Measurements from ENCODE around the gene PRKAR1B. TPM values are rescaled to one million over a fixed set of nuclear protein-coding genes. Genes with fewer than 3 reads are reported as not detected.

PRKAR1B gene
- total RNA-seq, 1 experiment from 2014 or later, result 14.1 TPM

DNA sequence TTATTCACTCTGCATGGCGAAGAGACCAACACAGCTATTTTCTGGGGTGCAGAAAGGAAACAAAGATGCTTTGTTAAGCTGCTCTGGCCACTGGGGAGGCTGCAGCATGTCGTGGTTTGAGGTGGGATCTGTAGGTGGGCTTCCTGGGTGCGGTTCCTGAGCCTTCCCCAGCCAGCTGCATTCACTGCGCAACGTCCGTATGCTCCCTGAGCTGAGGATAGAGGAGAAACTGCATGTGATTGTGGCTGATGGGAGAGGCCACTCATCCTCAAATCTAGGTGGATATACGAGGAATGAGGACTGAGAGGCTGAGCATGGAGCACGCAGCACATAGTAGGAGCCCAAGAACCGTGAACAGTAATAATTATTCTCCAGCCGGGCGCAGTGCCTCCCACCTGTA, 10.4 kb downstream of the PRKAR1B start:
- no peak overlapping the region for H3K4me2 ChIP-seq (ENCODE audit: low read length)
- TF ChIP-seq SRF (IDR thresholded peaks at IDR 0.05; ENCODE audit: low read depth) (no peak), EZH2phosphoT487 (IDR thresholded peaks at IDR 0.05; ENCODE audit: borderline replicate concordance) (no peak), YY1 (IDR thresholded peaks at IDR 0.05; ENCODE audit: extremely low read depth, insufficient replicate concordance, low read depth, low read length) (no peak), SIN3A (IDR thresholded peaks at IDR 0.05; ENCODE audit: low read depth) (no peak), ELF1 (IDR thresholded peaks at IDR 0.05; ENCODE audit: borderline replicate concordance, low read depth) (no peak), EGR1 (IDR thresholded peaks at IDR 0.05; ENCODE audit: low read depth) (no peak), RAD21 (IDR thresholded peaks at IDR 0.05; ENCODE audit: low read depth) (no peak)
- TF ChIP-seq, protein P1, sequence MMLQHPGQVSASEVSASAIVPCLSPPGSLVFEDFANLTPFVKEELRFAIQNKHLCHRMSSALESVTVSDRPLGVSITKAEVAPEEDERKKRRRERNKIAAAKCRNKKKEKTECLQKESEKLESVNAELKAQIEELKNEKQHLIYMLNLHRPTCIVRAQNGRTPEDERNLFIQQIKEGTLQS (IDR thresholded peaks at IDR 0.05), result no peak
- H3K9ac ChIP-seq (ENCODE audit: low read length), result no peak overlapping the region
- DNase-seq (ENCODE audit: low read depth, low spot score) (no peak), ATAC-seq (no peak)
- no peak overlapping the region for H3K27ac ChIP-seq (ENCODE audit: low read depth, low read length)
- no peaks in the 10 kb centered on the region for H3K79me2 ChIP-seq (ENCODE audit: insufficient read depth, low read length)
- BruUV-seq (replicated peaks), result no TSS peak
- no peaks in the 10 kb centered on the region for H3K36me3 ChIP-seq (ENCODE audit: control insufficient read depth in 1 of 2, insufficient read depth in 2 of 2, low read length in 2 of 2)
- no peak overlapping the region for H3K4me3 ChIP-seq (replicated peaks in 1 of 2; ENCODE audit: low read depth in 1 of 2, low read length in 2 of 2)
- intact Hi-C loops (cut with micrococcal nuclease), result no loop called here
- H3K27me3 ChIP-seq (ENCODE audit: insufficient read depth, low read length), result no peaks in the 10 kb centered on the region
- H3K9me3 ChIP-seq (ENCODE audit: control insufficient read depth in 1 of 2, insufficient read depth in 1 of 2, low read depth in 1 of 2, low read length in 2 of 2), result peaks cover 0 to 18% of the 10 kb centered on the region in 2 experiments; a peak in 1 of 4 replicates
- H3K9me2 ChIP-seq (ENCODE audit: insufficient read depth), result no peaks in the 10 kb centered on the region
- ChIA-PET RAD21 (ENCODE audit: low non-redundant PET in 1 of 2, low total read pairs in 2 of 2, uncharacterized antibody in 2 of 2, unreplicated experiment in 2 of 2) (no interaction called here), CTCF (no interaction called here), POLR2A (no interaction called here)
- no peaks in the 10 kb centered on the region for H4K20me1 ChIP-seq (ENCODE audit: insufficient read depth)
- H3K4me1 ChIP-seq (ENCODE audit: control insufficient read depth in 1 of 2, insufficient read depth in 2 of 2, low read length in 2 of 2), result no peaks in the 10 kb centered on the region
- H2AFZ ChIP-seq (ENCODE audit: low read depth, low read length, poor library complexity, severe bottlenecking), result no peak overlapping the region

DNA sequence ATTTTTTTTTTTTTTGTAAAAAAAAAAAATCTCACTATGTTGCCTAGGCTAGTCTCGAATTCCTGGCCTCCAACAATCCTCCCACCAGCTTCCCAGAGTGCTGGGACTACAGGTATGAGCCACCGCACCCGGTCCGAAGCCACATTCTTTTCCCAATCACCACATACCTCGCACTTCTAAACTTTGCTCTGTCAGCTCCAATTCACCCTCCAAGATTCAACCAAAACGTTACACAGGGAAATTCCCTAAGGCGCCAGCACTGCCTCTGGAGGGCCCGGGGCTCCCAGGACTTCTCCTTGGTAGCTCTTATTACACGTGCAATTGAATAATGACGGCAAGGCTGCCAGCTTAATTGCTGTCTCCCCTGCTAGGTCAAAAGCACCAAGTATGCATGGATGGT, 10.9 kb downstream of the PRKAR1B start:
- H3K4me3 ChIP-seq (replicated peaks in 1 of 2; ENCODE audit: low read depth in 1 of 2, low read length in 2 of 2), result no peak overlapping the region
- BruUV-seq (replicated peaks), result no TSS peak
- H3K4me1 ChIP-seq (ENCODE audit: control insufficient read depth in 1 of 2, insufficient read depth in 2 of 2, low read length in 2 of 2), result no peaks in the 10 kb centered on the region
- TF ChIP-seq SRF (IDR thresholded peaks at IDR 0.05; ENCODE audit: low read depth) (no peak), CEBPB (IDR thresholded peaks at IDR 0.05; ENCODE audit: low read depth) (no peak), FOSL1 (IDR thresholded peaks at IDR 0.05; ENCODE audit: low read depth) (no peak), POLR2AphosphoS5 (IDR thresholded peaks at IDR 0.05; ENCODE audit: low read depth, low read length) (no peak), SP1 (IDR thresholded peaks at IDR 0.05; ENCODE audit: low read depth) (no peak), EGR1 (IDR thresholded peaks at IDR 0.05; ENCODE audit: low read depth) (no peak), EZH2 (IDR thresholded peaks at IDR 0.05) (no peak), RAD21 (IDR thresholded peaks at IDR 0.05; ENCODE audit: low read depth) (no peak), JUND (IDR thresholded peaks at IDR 0.05) (no peak), ZNF274 (IDR thresholded peaks at IDR 0.05; ENCODE audit: low read depth, low read length) (no peak), EZH2phosphoT487 (IDR thresholded peaks at IDR 0.05; ENCODE audit: borderline replicate concordance) (no peak), SIN3A (IDR thresholded peaks at IDR 0.05; ENCODE audit: low read depth) (no peak), ZFX (IDR thresholded peaks at IDR 0.05) (no peak)
- TF ChIP-seq, protein P2, sequence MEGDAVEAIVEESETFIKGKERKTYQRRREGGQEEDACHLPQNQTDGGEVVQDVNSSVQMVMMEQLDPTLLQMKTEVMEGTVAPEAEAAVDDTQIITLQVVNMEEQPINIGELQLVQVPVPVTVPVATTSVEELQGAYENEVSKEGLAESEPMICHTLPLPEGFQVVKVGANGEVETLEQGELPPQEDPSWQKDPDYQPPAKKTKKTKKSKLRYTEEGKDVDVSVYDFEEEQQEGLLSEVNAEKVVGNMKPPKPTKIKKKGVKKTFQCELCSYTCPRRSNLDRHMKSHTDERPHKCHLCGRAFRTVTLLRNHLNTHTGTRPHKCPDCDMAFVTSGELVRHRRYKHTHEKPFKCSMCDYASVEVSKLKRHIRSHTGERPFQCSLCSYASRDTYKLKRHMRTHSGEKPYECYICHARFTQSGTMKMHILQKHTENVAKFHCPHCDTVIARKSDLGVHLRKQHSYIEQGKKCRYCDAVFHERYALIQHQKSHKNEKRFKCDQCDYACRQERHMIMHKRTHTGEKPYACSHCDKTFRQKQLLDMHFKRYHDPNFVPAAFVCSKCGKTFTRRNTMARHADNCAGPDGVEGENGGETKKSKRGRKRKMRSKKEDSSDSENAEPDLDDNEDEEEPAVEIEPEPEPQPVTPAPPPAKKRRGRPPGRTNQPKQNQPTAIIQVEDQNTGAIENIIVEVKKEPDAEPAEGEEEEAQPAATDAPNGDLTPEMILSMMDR (IDR thresholded peaks at IDR 0.05 in 2 of 3, conservative IDR thresholded peaks at IDR 0.05 in 1 of 3; ENCODE audit: borderline replicate concordance in 1 of 3, insufficient read depth in 1 of 3, low read depth in 2 of 3, low read length in 2 of 3), result no peak
- TF ChIP-seq, protein P3, sequence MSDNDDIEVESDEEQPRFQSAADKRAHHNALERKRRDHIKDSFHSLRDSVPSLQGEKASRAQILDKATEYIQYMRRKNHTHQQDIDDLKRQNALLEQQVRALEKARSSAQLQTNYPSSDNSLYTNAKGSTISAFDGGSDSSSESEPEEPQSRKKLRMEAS (IDR thresholded peaks at IDR 0.05), result no peak
- TF ChIP-seq, protein P4, sequence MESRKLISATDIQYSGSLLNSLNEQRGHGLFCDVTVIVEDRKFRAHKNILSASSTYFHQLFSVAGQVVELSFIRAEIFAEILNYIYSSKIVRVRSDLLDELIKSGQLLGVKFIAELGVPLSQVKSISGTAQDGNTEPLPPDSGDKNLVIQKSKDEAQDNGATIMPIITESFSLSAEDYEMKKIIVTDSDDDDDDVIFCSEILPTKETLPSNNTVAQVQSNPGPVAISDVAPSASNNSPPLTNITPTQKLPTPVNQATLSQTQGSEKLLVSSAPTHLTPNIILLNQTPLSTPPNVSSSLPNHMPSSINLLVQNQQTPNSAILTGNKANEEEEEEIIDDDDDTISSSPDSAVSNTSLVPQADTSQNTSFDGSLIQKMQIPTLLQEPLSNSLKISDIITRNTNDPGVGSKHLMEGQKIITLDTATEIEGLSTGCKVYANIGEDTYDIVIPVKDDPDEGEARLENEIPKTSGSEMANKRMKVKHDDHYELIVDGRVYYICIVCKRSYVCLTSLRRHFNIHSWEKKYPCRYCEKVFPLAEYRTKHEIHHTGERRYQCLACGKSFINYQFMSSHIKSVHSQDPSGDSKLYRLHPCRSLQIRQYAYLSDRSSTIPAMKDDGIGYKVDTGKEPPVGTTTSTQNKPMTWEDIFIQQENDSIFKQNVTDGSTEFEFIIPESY (IDR thresholded peaks at IDR 0.05; ENCODE audit: extremely low read depth, insufficient replicate concordance, low read length), result no peak
- intact Hi-C loops (cut with micrococcal nuclease), result no loop called here
- H3K9me3 ChIP-seq (ENCODE audit: control insufficient read depth in 1 of 2, insufficient read depth in 1 of 2, low read depth in 1 of 2, low read length in 2 of 2), result peaks cover 0 to 16% of the 10 kb centered on the region in 2 experiments; a peak in 1 of 4 replicates
- DNase-seq (ENCODE audit: low read depth, low spot score) (no peak), ATAC-seq (no peak)
- H4K20me1 ChIP-seq (ENCODE audit: insufficient read depth), result no peaks in the 10 kb centered on the region
- H3K36me3 ChIP-seq (ENCODE audit: control insufficient read depth in 1 of 2, insufficient read depth in 2 of 2, low read length in 2 of 2), result no peaks in the 10 kb centered on the region
- no peak overlapping the region for H2AFZ ChIP-seq (ENCODE audit: low read depth, low read length, poor library complexity, severe bottlenecking)
- ChIA-PET CTCF (no interaction called here), POLR2A (no interaction called here), RAD21 (ENCODE audit: low non-redundant PET in 1 of 2, low total read pairs in 2 of 2, uncharacterized antibody in 2 of 2, unreplicated experiment in 2 of 2) (no interaction called here)
- no peaks in the 10 kb centered on the region for H3K9me2 ChIP-seq (ENCODE audit: insufficient read depth)
- H3K27ac ChIP-seq (ENCODE audit: low read depth, low read length), result no peak overlapping the region
- H3K9ac ChIP-seq (ENCODE audit: low read length), result no peak overlapping the region
- H3K27me3 ChIP-seq (ENCODE audit: insufficient read depth, low read length), result no peaks in the 10 kb centered on the region
- H3K79me2 ChIP-seq (ENCODE audit: insufficient read depth, low read length), result no peaks in the 10 kb centered on the region
- H3K4me2 ChIP-seq (ENCODE audit: low read length), result no peak overlapping the region

Measured in HCT116 (cell line).